ENCODE results near the gene METTL27. TPM values are rescaled to one million over a fixed set of nuclear protein-coding genes. Genes with fewer than 3 reads are reported as not detected.

The METTL27 gene
- polyA plus RNA-seq, 3 donors = 1.1 to 2.1 (median 1.2) TPM

GRCh38 chr7:73882047-73882402 lies 39.7 kb upstream of the METTL27 start:
- intact Hi-C loops (cut with micrococcal nuclease) = no loop called here

GRCh38 chr7:73881352-73882046 lies 39.2 kb upstream of the METTL27 start:
- Mint-ChIP-seq H3K36me3 (peaks cover 0 to 2% of the 10 kb centered on the region in 2 donors), H3K27me3 (ENCODE audit: low read depth in 3 of 3) (peaks cover 17 to 37% (median 29%) of the 10 kb centered on the region in 3 donors), H3K27ac (peak overlapping the region in 1 of 7 donors; percentile 2), H3K4me3 (no peak overlapping the region), H3K4me1 (peaks cover 6% of the 10 kb centered on the region), H3K9me3 (peaks cover 0 to 5% (median 0%) of the 10 kb centered on the region in 7 donors)
- TF ChIP-seq, protein P1, sequence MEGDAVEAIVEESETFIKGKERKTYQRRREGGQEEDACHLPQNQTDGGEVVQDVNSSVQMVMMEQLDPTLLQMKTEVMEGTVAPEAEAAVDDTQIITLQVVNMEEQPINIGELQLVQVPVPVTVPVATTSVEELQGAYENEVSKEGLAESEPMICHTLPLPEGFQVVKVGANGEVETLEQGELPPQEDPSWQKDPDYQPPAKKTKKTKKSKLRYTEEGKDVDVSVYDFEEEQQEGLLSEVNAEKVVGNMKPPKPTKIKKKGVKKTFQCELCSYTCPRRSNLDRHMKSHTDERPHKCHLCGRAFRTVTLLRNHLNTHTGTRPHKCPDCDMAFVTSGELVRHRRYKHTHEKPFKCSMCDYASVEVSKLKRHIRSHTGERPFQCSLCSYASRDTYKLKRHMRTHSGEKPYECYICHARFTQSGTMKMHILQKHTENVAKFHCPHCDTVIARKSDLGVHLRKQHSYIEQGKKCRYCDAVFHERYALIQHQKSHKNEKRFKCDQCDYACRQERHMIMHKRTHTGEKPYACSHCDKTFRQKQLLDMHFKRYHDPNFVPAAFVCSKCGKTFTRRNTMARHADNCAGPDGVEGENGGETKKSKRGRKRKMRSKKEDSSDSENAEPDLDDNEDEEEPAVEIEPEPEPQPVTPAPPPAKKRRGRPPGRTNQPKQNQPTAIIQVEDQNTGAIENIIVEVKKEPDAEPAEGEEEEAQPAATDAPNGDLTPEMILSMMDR (IDR thresholded peaks at IDR 0.05) = no peak
- no peak for DNase-seq
- no peak overlapping the region for H3K27ac ChIP-seq (ENCODE audit: low read depth in 1 of 2, low read length in 2 of 2)
- H3K79me2 ChIP-seq (ENCODE audit: insufficient read depth, low read length) = no peaks in the 10 kb centered on the region
- no CpG with 5 or more reads among the region's 5 CpGs for WGBS (ENCODE audit: insufficient coverage)
- no peaks in the 10 kb centered on the region for H3K9me3 ChIP-seq (replicated peaks in 1 of 2; ENCODE audit: control insufficient read depth in 1 of 2, insufficient read depth in 1 of 2, low read length in 2 of 2)
- H3K4me1 ChIP-seq (ENCODE audit: control insufficient read depth in 1 of 2, insufficient read depth in 2 of 2, low read length in 2 of 2) = no peaks in the 10 kb centered on the region
- intact Hi-C loops (cut with micrococcal nuclease) = no loop called here
- no peak overlapping the region for H3K4me2 ChIP-seq (replicated peaks; ENCODE audit: extremely low read depth, low read length, poor library complexity, severe bottlenecking)
- peaks cover 3 to 12% of the 10 kb centered on the region in 2 donors for H3K27me3 ChIP-seq (ENCODE audit: control insufficient read depth in 2 of 2, insufficient read depth in 2 of 2, low read length in 2 of 2)
- no peak overlapping the region for H3K9ac ChIP-seq (ENCODE audit: insufficient read depth, low read length, poor library complexity, severe bottlenecking)
- H3K36me3 ChIP-seq (replicated peaks in 1 of 2; ENCODE audit: control insufficient read depth in 1 of 2, insufficient read depth in 2 of 2, low read length in 2 of 2) = no peaks in the 10 kb centered on the region
- no peak overlapping the region for H3K4me3 ChIP-seq (replicated peaks in 1 of 3; ENCODE audit: low read depth in 2 of 3, low read length in 3 of 3)
- H2AFZ ChIP-seq (ENCODE audit: insufficient read depth, low read depth, low read length, poor library complexity, severe bottlenecking) = no peak overlapping the region
- H4K20me1 ChIP-seq (ENCODE audit: insufficient read depth, low read length) = no peaks in the 10 kb centered on the region

More at GRCh38 chr7:73882047-73882402, 39.7 kb upstream of the METTL27 start:
- Mint-ChIP-seq H3K4me3 (no peak overlapping the region), H3K27ac (no peak overlapping the region), H3K27me3 (ENCODE audit: low read depth in 3 of 3) (peaks cover 20 to 43% (median 31%) of the 10 kb centered on the region in 3 donors), H3K9me3 (peaks cover 0 to 5% (median 0%) of the 10 kb centered on the region in 7 donors), H3K36me3 (peaks cover 0 to 2% of the 10 kb centered on the region in 2 donors), H3K4me1 (peaks cover 9% of the 10 kb centered on the region)
- no peaks in the 10 kb centered on the region for H4K20me1 ChIP-seq (ENCODE audit: insufficient read depth, low read length)
- no peaks in the 10 kb centered on the region for H3K9me3 ChIP-seq (replicated peaks in 1 of 2; ENCODE audit: control insufficient read depth in 1 of 2, insufficient read depth in 1 of 2, low read length in 2 of 2)
- no peak for DNase-seq
- WGBS (ENCODE audit: insufficient coverage) = 100% methylated on average over 1 of the region's 3 CpGs
- H3K9ac ChIP-seq (ENCODE audit: insufficient read depth, low read length, poor library complexity, severe bottlenecking) = no peak overlapping the region
- no peak overlapping the region for H3K4me3 ChIP-seq (replicated peaks in 1 of 3; ENCODE audit: low read depth in 2 of 3, low read length in 3 of 3)
- H3K27me3 ChIP-seq (ENCODE audit: control insufficient read depth in 2 of 2, insufficient read depth in 2 of 2, low read length in 2 of 2) = peaks cover 7 to 17% of the 10 kb centered on the region in 2 donors
- H2AFZ ChIP-seq (ENCODE audit: insufficient read depth, low read depth, low read length, poor library complexity, severe bottlenecking) = no peak overlapping the region
- H3K36me3 ChIP-seq (replicated peaks in 1 of 2; ENCODE audit: control insufficient read depth in 1 of 2, insufficient read depth in 2 of 2, low read length in 2 of 2) = no peaks in the 10 kb centered on the region
- no peak overlapping the region for H3K4me2 ChIP-seq (replicated peaks; ENCODE audit: extremely low read depth, low read length, poor library complexity, severe bottlenecking)
- TF ChIP-seq, protein P1 (IDR thresholded peaks at IDR 0.05) = no peak
- no peaks in the 10 kb centered on the region for H3K4me1 ChIP-seq (ENCODE audit: control insufficient read depth in 1 of 2, insufficient read depth in 2 of 2, low read length in 2 of 2)
- no peak overlapping the region for H3K27ac ChIP-seq (ENCODE audit: low read depth in 1 of 2, low read length in 2 of 2)
- no peaks in the 10 kb centered on the region for H3K79me2 ChIP-seq (ENCODE audit: insufficient read depth, low read length)
